Type B pancreatic cell (in vitro differentiated cells): Measurements from ENCODE around the gene SMPD2. TPM values are rescaled to one million over a fixed set of nuclear protein-coding genes. Genes with fewer than 3 reads are reported as not detected.

Source experiments
- DNase-seq: peaks from one replicate; pipeline ENCODE4 v3.0.0; 2021; ENCODE audit warnings: mixed read lengths; ENCODE audit not compliant: unreplicated experiment; ENCODE audit errors: extremely low spot score
- H3K27ac Mint-ChIP-seq: 2 replicates; pipeline ENCODE4 v1.8.0; 2021; ENCODE audit warnings: mild to moderate bottlenecking, mixed read lengths
- H3K27me3 Mint-ChIP-seq: 2 replicates; pipeline ENCODE4 v1.8.0; 2021; ENCODE audit warnings: mixed read lengths
- H3K36me3 Mint-ChIP-seq: 2 replicates; pipeline ENCODE4 v1.8.0; 2021; ENCODE audit warnings: mixed read lengths
- H3K4me1 Mint-ChIP-seq: one replicate; pipeline ENCODE4 v1.8.0; 2021; ENCODE audit warnings: mixed read lengths; ENCODE audit not compliant: unreplicated experiment
- H3K4me3 Mint-ChIP-seq: 2 replicates; pipeline ENCODE4 v1.8.0; 2021; ENCODE audit warnings: mild to moderate bottlenecking, mixed read lengths
- H3K9me3 Mint-ChIP-seq: 2 replicates; pipeline ENCODE4 v1.8.0; 2021; ENCODE audit warnings: mixed read lengths
- CTCF ChIP-seq: fragments of 200-600 bp; sonication (generic); conservative IDR thresholded peaks from 2 replicates; pipeline ENCODE4 v1.5.0; 2021; ENCODE audit warnings: antibody characterized with exemption, mild to moderate bottlenecking
- total RNA-seq: library from RNA; stranded (reverse); gene quantifications from 2 replicates; pipeline ENCODE4 v1.2.1, GENCODE V29; 2021; ENCODE audit warnings: low replicate concordance

SMPD2 gene
- total RNA-seq, 1 donor from 2014 or later = 13.7 TPM

- peaks cover 8% of the 10 kb centered on the region for H3K4me1 Mint-ChIP-seq
Measured at GRCh38 chr6:109449795-109450673, 9.5 kb downstream of the SMPD2 start.

GRCh38 chr6:109450801-109451200 is 10.3 kb downstream of the SMPD2 start:
- Mint-ChIP-seq H3K27me3 (no peaks in the 10 kb centered on the region), H3K36me3 (peaks cover 9% of the 10 kb centered on the region), H3K27ac (no peak overlapping the region), H3K4me3 (peak overlapping the region; percentile 29), H3K9me3 (no peaks in the 10 kb centered on the region), H3K4me1 (peaks cover 8% of the 10 kb centered on the region)
- TF ChIP-seq CTCF = no peak
- DNase-seq = no peak

More at GRCh38 chr6:109449795-109450673, 9.5 kb downstream of the SMPD2 start:
- H3K27me3 Mint-ChIP-seq = no peaks in the 10 kb centered on the region
- H3K4me3 Mint-ChIP-seq = no peak overlapping the region
- no peak for DNase-seq
- no peak overlapping the region for H3K27ac Mint-ChIP-seq
- H3K9me3 Mint-ChIP-seq = no peaks in the 10 kb centered on the region
- peaks cover 14% of the 10 kb centered on the region for H3K36me3 Mint-ChIP-seq
- TF ChIP-seq CTCF = no peak

GRCh38 chr6:109451376-109451775 is 10.9 kb downstream of the SMPD2 start:
- DNase-seq = no peak
- no peak for TF ChIP-seq CTCF
- H3K36me3 Mint-ChIP-seq = peaks cover 7% of the 10 kb centered on the region
- H3K4me1 Mint-ChIP-seq = peaks cover 10% of the 10 kb centered on the region
- H3K27ac Mint-ChIP-seq = no peak overlapping the region
- H3K27me3 Mint-ChIP-seq = no peaks in the 10 kb centered on the region
- H3K4me3 Mint-ChIP-seq = no peak overlapping the region
- no peaks in the 10 kb centered on the region for H3K9me3 Mint-ChIP-seq

- no peak for DNase-seq
- peaks cover 18% of the 10 kb centered on the region for H3K4me1 Mint-ChIP-seq
- peak overlapping the region; percentile 48 for H3K27ac Mint-ChIP-seq
- no peaks in the 10 kb centered on the region for H3K9me3 Mint-ChIP-seq
- no peaks in the 10 kb centered on the region for H3K27me3 Mint-ChIP-seq
- peak overlapping the region; percentile 49 for H3K4me3 Mint-ChIP-seq
- no peak for TF ChIP-seq CTCF
- H3K36me3 Mint-ChIP-seq = peaks cover 3% of the 10 kb centered on the region
Measured at GRCh38 chr6:109452181-109452580, 11.7 kb downstream of the SMPD2 start.

GRCh38 chr6:109453156-109453555 is 12.6 kb downstream of the SMPD2 start:
- H3K36me3 Mint-ChIP-seq = peaks cover 3% of the 10 kb centered on the region
- H3K4me3 Mint-ChIP-seq = no peak overlapping the region
- H3K27ac Mint-ChIP-seq = no peak overlapping the region
- H3K27me3 Mint-ChIP-seq = no peaks in the 10 kb centered on the region
- no peak for TF ChIP-seq CTCF
- peaks cover 23% of the 10 kb centered on the region for H3K4me1 Mint-ChIP-seq
- DNase-seq = no peak
- no peaks in the 10 kb centered on the region for H3K9me3 Mint-ChIP-seq
